K562 (cell line): ENCODE results near the gene UBL7. TPM values are rescaled to one million over a fixed set of nuclear protein-coding genes. Genes with fewer than 3 reads are reported as not detected.
A peak's percentile ranks its signal among the peaks of the same experiment; 100 is the strongest.

Source experiments
- DPF2 ChIP-seq: fragments of 450-650 bp; IDR thresholded peaks from 2 replicates; pipeline ENCODE4 v1.6.1; 2016
- MNT ChIP-seq, 2 experiments: fragments of 450-650 bp; conservative IDR thresholded peaks; 2 replicates each; pipeline ENCODE4 v1.6.1; 2017; ENCODE audit warnings: mild to moderate bottlenecking in 2 of 2, moderate library complexity in 2 of 2
- NBN ChIP-seq: fragments of 450-650 bp; IDR thresholded peaks from 2 replicates; pipeline ENCODE4 v1.6.1; 2016; ENCODE audit warnings: low read depth, mild to moderate bottlenecking
- NRF1 ChIP-seq, 2 experiments: fragments of 450-650 bp; IDR thresholded peaks in 1 of 2; conservative IDR thresholded peaks in 1 of 2; 2 replicates each; pipeline ENCODE4 v1.6.1; 2014; ENCODE audit warnings: mild to moderate bottlenecking in 2 of 2
- POLR2G ChIP-seq: fragments of 200-400 bp; formaldehyde crosslinking; IDR thresholded peaks from 2 replicates; pipeline ENCODE4 v1.6.1; 2017; ENCODE audit warnings: low read depth, mild to moderate bottlenecking, antibody characterized with exemption, low read length, moderate library complexity
- PTTG1 ChIP-seq: fragments of 450-650 bp; IDR thresholded peaks from 2 replicates; pipeline ENCODE4 v1.6.1; 2016; ENCODE audit warnings: low read depth, mild to moderate bottlenecking, missing genetic modification characterization, missing compliant biosample characterization
- RB1 ChIP-seq: fragments of 450-650 bp; IDR thresholded peaks from 2 replicates; pipeline ENCODE4 v1.6.1; 2017; ENCODE audit warnings: low read depth, mild to moderate bottlenecking
- TEAD1 ChIP-seq, 2 experiments: fragments of 450-650 bp in 1 of 2; sonication (generic) in 1 of 2; formaldehyde crosslinking; IDR thresholded peaks; 2 replicates each; pipeline versions ENCODE4 v1.4.0 to v1.8.0; 2020 to 2022; ENCODE audit warnings: mild to moderate bottlenecking in 2 of 2, missing genetic modification reagents in 1 of 2
- TEAD4 ChIP-seq, 2 experiments: sonication (generic) in 1 of 2; formaldehyde crosslinking in 1 of 2; IDR thresholded peaks; 2 replicates each; pipeline versions ENCODE4 v1.6.1 to v1.8.0; 2012 to 2022; ENCODE audit warnings: borderline replicate concordance in 1 of 2, inconsistent platforms in 1 of 2, low read length in 1 of 2, mild to moderate bottlenecking in 1 of 2, missing genetic modification reagents in 1 of 2
- ZBTB40 ChIP-seq, 2 experiments: fragments of 450-650 bp in 1 of 2; sonication (generic) in 1 of 2; formaldehyde crosslinking in 1 of 2; IDR thresholded peaks; 2 replicates each; pipeline versions ENCODE4 v1.7.1 to v1.9.0; 2016 to 2022; ENCODE audit warnings: inconsistent platforms in 1 of 2, mild to moderate bottlenecking in 1 of 2, missing genetic modification reagents in 1 of 2
- ZNF277 ChIP-seq: fragments of 250-450 bp; sonication (Bioruptor Pico); IDR thresholded peaks from 2 replicates; pipeline ENCODE4 v1.8.0; 2022; ENCODE audit warnings: inconsistent platforms, mild to moderate bottlenecking, moderate library complexity, borderline replicate concordance
- ZNF766 ChIP-seq: fragments of 200-800 bp; sonication (Bioruptor generic); conservative IDR thresholded peaks from 2 replicates; pipeline ENCODE4 v1.6.1; 2016; ENCODE audit warnings: missing genetic modification characterization, missing compliant biosample characterization
- polyA plus RNA-seq, 8 experiments: library from polyadenylated mRNA; depleted of rRNA in 4 of 8; stranded (reverse) in 5 of 8; unstranded in 3 of 8; fragments of >200 nt; fragmentation: Nextera tagmentation in 2 of 8; fragmentation: Illumina TruSeq in 1 of 8; extraction: Ambion mirVana in 2 of 8; extraction: Trizol in 1 of 8; gene quantifications; 2 replicates each; pipeline versions ENCODE4 v1.2.1 to v1.2.3, GENCODE V29; 2011 to 2014; ENCODE audit warnings: inconsistent platforms in 1 of 8, missing spikeins in 1 of 8
- total RNA-seq, 7 experiments: library from RNA; depleted of rRNA in 6 of 7; stranded (reverse); fragments of >200 nt in 6 of 7; fragmentation: Illumina TruSeq in 2 of 7; extraction: Trizol in 2 of 7; gene quantifications; 2 replicates each; pipeline versions ENCODE4 v1.2.1 to v1.2.3, GENCODE V29; 2011 to 2021; ENCODE audit warnings: low replicate concordance in 1 of 7

The UBL7 gene
- total and polyA plus RNA-seq, 9 of the 15 experiments (the other 6 are each of a cell fraction or from before 2014, with no cell fraction given): 19.2 to 63.4 (median 44.9) TPM

- TF ChIP-seq ZBTB40 (IDR thresholded peaks at IDR 0.05) (peak; percentile 98), ZBTB40 (CRISPR knock-in tag; IDR thresholded peaks at IDR 0.05) (no peak), MNT (conservative IDR thresholded peaks at IDR 0.05) (peak; percentile 86 to 92), TEAD4 (IDR thresholded peaks at IDR 0.05; ENCODE audit: low read length) (peak; percentile 62), TEAD4 (CRISPR knock-in tag; IDR thresholded peaks at IDR 0.05; ENCODE audit: borderline replicate concordance) (no peak), TEAD1 (CRISPR knock-in tag; IDR thresholded peaks at IDR 0.05) (peak in 1 of 2 experiments; percentile 95; a peak in 2 of 4 replicates), NRF1 (conservative IDR thresholded peaks at IDR 0.05 in 1 of 2, IDR thresholded peaks at IDR 0.05 in 1 of 2) (peak; percentile 66 to 71), POLR2G (peak; percentile 99), DPF2 (peak; percentile 43; the same call in 1 of the 2 replicates), ZNF277 (CRISPR knock-in tag) (no peak), ZNF766 (CRISPR knock-in tag) (peak; percentile 48; the same call in 1 of the 2 replicates), RB1 (peak; percentile 59), NBN (peak; percentile 64; the same call in 1 of the 2 replicates), PTTG1 (tag) (no peak)
Observed at GRCh38 chr15:74460871-74461846, at the start of gene UBL7 (continued).
